Activated CD4-positive, alpha-beta T cell treated with anti-CD3 and anti-CD28 coated beads for 1 hour (primary cell): ENCODE measurements around the gene CNTN2.

ENCODE experiments used
- DNase-seq: peaks from one replicate; pipeline ENCODE4 v3.0.0-alpha.2; 2020

Gene CNTN2

GRCh38 chr1:205074513-205074912 is 31.5 kb downstream of the CNTN2 start:
- DNase-seq: no peak

- DNase-seq: no peak
These were observed 32.7 kb downstream of the CNTN2 start for GRCh38 chr1:205075642-205076155.

- DNase-seq: no peak
These were observed 33.3 kb downstream of the CNTN2 start for GRCh38 chr1:205076245-205076761.

GRCh38 chr1:205077158-205077933 is 34.3 kb downstream of the CNTN2 start:
- DNase-seq: no peak

GRCh38 chr1:205077934-205078311 is 34.9 kb downstream of the CNTN2 start:
- DNase-seq: no peak

GRCh38 chr1:205082431-205082830 is 39.4 kb downstream of the CNTN2 start:
- DNase-seq: no peak

- DNase-seq: no peak
These were observed 41.3 kb downstream of the CNTN2 start, which contains the start of gene TMEM81 for GRCh38 chr1:205084360-205084759. Gene TMEM81 (minus strand): TSS chr1:205084460. CDS start chr1:205084320, 140 bp downstream.

GRCh38 chr1:205088341-205088740 is 45.3 kb downstream of the CNTN2 start:
- no peak for DNase-seq

- no peak for DNase-seq
These were observed 48.2 kb downstream of the CNTN2 start for GRCh38 chr1:205091043-205091740.

- DNase-seq: no peak
These were observed 52.4 kb downstream of the CNTN2 start for GRCh38 chr1:205095422-205095821.

GRCh38 chr1:205098242-205098641 is 55.2 kb downstream of the CNTN2 start:
- no peak for DNase-seq

- DNase-seq: no peak
These were observed 59.4 kb downstream of the CNTN2 start for GRCh38 chr1:205102404-205102803.

GRCh38 chr1:205107327-205107726 is 64.3 kb downstream of the CNTN2 start:
- DNase-seq: no peak

GRCh38 chr1:205108464-205108863 is 65.5 kb downstream of the CNTN2 start:
- DNase-seq: no peak

- DNase-seq: no peak
These were observed 66.3 kb downstream of the CNTN2 start for GRCh38 chr1:205109269-205109668.

- no peak for DNase-seq
These were observed 66.7 kb downstream of the CNTN2 start for GRCh38 chr1:205109711-205110110.

- DNase-seq: no peak
These were observed 68.3 kb downstream of the CNTN2 start for GRCh38 chr1:205111354-205111753.

- DNase-seq: no peak
These were observed 75.7 kb downstream of the CNTN2 start for GRCh38 chr1:205118752-205119151.

- peak; percentile 92 for DNase-seq
These were observed 78.9 kb downstream of the CNTN2 start, which contains the start of gene RBBP5 for GRCh38 chr1:205121660-205122488. Gene RBBP5 (minus strand): TSS chr1:205121978. CDS start chr1:205121873, 105 bp downstream.

- no peak for DNase-seq
These were observed 79.5 kb downstream of the CNTN2 start for GRCh38 chr1:205122489-205122882.

- DNase-seq: no peak
These were observed 81.7 kb downstream of the CNTN2 start for GRCh38 chr1:205124726-205125125.

GRCh38 chr1:205127646-205128045 is 84.6 kb downstream of the CNTN2 start:
- DNase-seq: no peak
